Liver (tissue), 9 donors: ENCODE measurements around the gene PKHD1. TPM values are rescaled to one million over a fixed set of nuclear protein-coding genes. Genes with fewer than 3 reads are reported as not detected.

Experiments
- DNase-seq: peaks from one replicate; pipeline ENCODE4 v3.0.0-alpha.2; 2017; ENCODE audit warnings: low spot score
- H3K27ac ChIP-seq, 2 donors: one replicate each; pipeline ENCODE4 v1.7.0; 2013; ENCODE audit warnings: inconsistent platforms in 2 of 2, low read length in 2 of 2, control low read depth in 1 of 2, low read depth in 1 of 2, mild to moderate bottlenecking in 1 of 2
- H3K27me3 ChIP-seq, 4 donors: one replicate each; pipeline versions ENCODE4 v1.6.1 to v1.7.0; 2013; ENCODE audit warnings: low read length in 3 of 4, inconsistent platforms in 1 of 4, mild to moderate bottlenecking in 1 of 4, moderate library complexity in 1 of 4; ENCODE audit not compliant: control insufficient read depth in 4 of 4, insufficient read depth in 4 of 4
- H3K36me3 ChIP-seq, 4 donors: one replicate each; pipeline versions ENCODE4 v1.6.1 to v1.7.0; 2013; ENCODE audit warnings: low read length in 3 of 4, mild to moderate bottlenecking in 3 of 4, low read depth in 1 of 4, moderate library complexity in 1 of 4; ENCODE audit not compliant: control insufficient read depth in 4 of 4, insufficient read depth in 3 of 4
- H3K4me1 ChIP-seq, 4 donors: one replicate each; pipeline versions ENCODE4 v1.6.1 to v1.7.0; 2013; ENCODE audit warnings: low read length in 3 of 4, mild to moderate bottlenecking in 3 of 4, moderate library complexity in 1 of 4; ENCODE audit not compliant: control insufficient read depth in 4 of 4, insufficient read depth in 4 of 4
- H3K4me3 ChIP-seq, 3 donors: one replicate each; pipeline versions ENCODE4 v1.6.1 to v1.7.0; 2013; ENCODE audit warnings: low read length in 3 of 3, control low read depth in 1 of 3, low read depth in 1 of 3, mild to moderate bottlenecking in 1 of 3
- H3K9ac ChIP-seq, 2 donors: one replicate each; pipeline ENCODE4 v1.7.0; 2013; ENCODE audit warnings: low read length in 2 of 2, mild to moderate bottlenecking in 2 of 2, moderate library complexity in 2 of 2, control low read depth in 1 of 2, low read depth in 1 of 2
- H3K9me3 ChIP-seq, 4 donors: one replicate each; pipeline versions ENCODE4 v1.6.1 to v1.7.0; 2013; ENCODE audit warnings: low read length in 3 of 4; ENCODE audit not compliant: control insufficient read depth in 4 of 4
- EGR1 ChIP-seq, 2 donors: IDR thresholded peaks; 2 replicates each; pipeline ENCODE4 v1.6.1; 2016 to 2018; ENCODE audit warnings: antibody characterized with exemption in 2 of 2, low read depth in 2 of 2
- FOXA1 ChIP-seq: IDR thresholded peaks from 2 replicates; pipeline ENCODE4 v1.6.1; 2016; ENCODE audit warnings: antibody characterized with exemption
- GABPA ChIP-seq, 2 donors: IDR thresholded peaks in 1 of 2; conservative IDR thresholded peaks in 1 of 2; 2 replicates each; pipeline ENCODE4 v1.6.1; 2016; ENCODE audit warnings: antibody characterized with exemption in 2 of 2, mild to moderate bottlenecking in 1 of 2, moderate library complexity in 1 of 2
- JUND ChIP-seq, 2 donors: IDR thresholded peaks; 2 replicates each; pipeline ENCODE4 v1.6.1; 2016; ENCODE audit warnings: antibody characterized with exemption in 2 of 2
- NR2F2 ChIP-seq: IDR thresholded peaks from 2 replicates; pipeline ENCODE4 v1.6.1; 2016; ENCODE audit warnings: antibody characterized with exemption
- RAD21 ChIP-seq, 2 donors: IDR thresholded peaks; 2 replicates each; pipeline ENCODE4 v1.6.1; 2016; ENCODE audit warnings: antibody characterized with exemption in 2 of 2, mild to moderate bottlenecking in 2 of 2
- SP1 ChIP-seq: IDR thresholded peaks from 2 replicates; pipeline ENCODE4 v1.6.1; 2018; ENCODE audit warnings: antibody characterized with exemption, mild to moderate bottlenecking
- YY1 ChIP-seq: IDR thresholded peaks from 2 replicates; pipeline ENCODE4 v1.6.1; 2016; ENCODE audit warnings: antibody characterized with exemption, mild to moderate bottlenecking
- whole genome bisulfite sequencing: extraction: QIAGEN DNeasy Blood & Tissue Kit; methylation state at CpG from one replicate; pipeline ENCODE4 v1.1.7; 2013; 5-methylcytosine and 5-hydroxymethylcytosine counted together
- polyA plus RNA-seq, 2 donors: library from polyadenylated mRNA; stranded (reverse) in 1 of 2; unstranded in 1 of 2; fragments of 200-250 nt in 1 of 2; fragments of >200 nt in 1 of 2; fragmentation: Nextera tagmentation in 1 of 2; extraction: Ambion mirVana in 1 of 2; gene quantifications; one replicate each; pipeline versions ENCODE4 v1.2.1 to v1.2.3, GENCODE V29; 2013 to 2015
- total RNA-seq, 2 donors: library from RNA; depleted of rRNA; stranded (reverse); fragments of >200 nt; gene quantifications; one replicate each; pipeline ENCODE4 v1.2.3, GENCODE V29; 2014
- TF ChIP-seq, protein P1 (sequence below): IDR thresholded peaks from 2 replicates; pipeline ENCODE4 v1.6.1; 2016; ENCODE audit warnings: antibody characterized with exemption
- TF ChIP-seq, protein P2 (sequence below): IDR thresholded peaks from 2 replicates; pipeline ENCODE4 v1.6.1; 2016; ENCODE audit warnings: antibody characterized with exemption
- TF ChIP-seq, protein P3 (sequence below): IDR thresholded peaks from 2 replicates; pipeline ENCODE4 v1.6.1; 2016; ENCODE audit warnings: antibody characterized with exemption, mild to moderate bottlenecking
- TF ChIP-seq, protein P4 (sequence below): fragments of 150-350 bp; IDR thresholded peaks from 2 replicates; pipeline ENCODE4 v1.5.1; 2017; ENCODE audit warnings: improper control_type of control experiment, low read depth, low read length; ENCODE audit not compliant: missing input control
- donor health status: healthy.
- donor health status: healthy.
- donor health status: healthy.
- donor health status: healthy.
- donor health status: healthy.

Gene PKHD1
- total and polyA plus RNA-seq, 4 donors: 0.45 to 10.6 (median 3.2) TPM

DNA sequence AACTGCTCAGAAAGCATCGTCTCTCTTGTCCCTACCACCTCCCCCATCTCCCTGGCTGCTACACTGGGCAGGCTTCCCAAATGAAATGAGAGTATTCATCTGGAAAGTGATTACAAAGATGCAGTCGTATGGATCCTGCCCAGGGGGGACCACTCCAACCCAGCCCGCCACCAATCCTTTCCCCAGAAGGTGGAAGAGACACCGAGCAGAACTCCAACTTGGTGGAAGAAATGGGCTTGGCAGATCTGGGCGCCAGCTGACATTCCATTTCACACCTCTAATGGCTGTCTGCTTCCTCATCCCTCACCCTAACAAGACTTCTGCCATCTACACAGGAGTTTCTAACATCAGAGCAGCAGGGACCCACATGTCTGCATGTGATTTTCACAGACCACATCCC lies 12.7 kb downstream of the PKHD1 start:
- Histone ChIP-seq H3K4me1 (peaks cover 0 to 16% (median 2%) of the 10 kb centered on the region in 4 donors), H3K27me3 (no peaks in the 10 kb centered on the region), H3K9ac (no peak overlapping the region), H3K36me3 (peaks cover 0 to 8% (median 1%) of the 10 kb centered on the region in 4 donors), H3K9me3 (no peaks in the 10 kb centered on the region), H3K27ac (no peak overlapping the region), H3K4me3 (no peak overlapping the region)
- WGBS: 91% methylated on average over 5 of the region's 5 CpGs
- TF ChIP-seq, protein P1, sequence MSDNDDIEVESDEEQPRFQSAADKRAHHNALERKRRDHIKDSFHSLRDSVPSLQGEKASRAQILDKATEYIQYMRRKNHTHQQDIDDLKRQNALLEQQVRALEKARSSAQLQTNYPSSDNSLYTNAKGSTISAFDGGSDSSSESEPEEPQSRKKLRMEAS: no peak
- TF ChIP-seq EGR1 (IDR thresholded peaks at IDR 0.05; ENCODE audit: low read depth in 2 of 2): no peak
- no peak for TF ChIP-seq FOXA1
- TF ChIP-seq, protein P2, sequence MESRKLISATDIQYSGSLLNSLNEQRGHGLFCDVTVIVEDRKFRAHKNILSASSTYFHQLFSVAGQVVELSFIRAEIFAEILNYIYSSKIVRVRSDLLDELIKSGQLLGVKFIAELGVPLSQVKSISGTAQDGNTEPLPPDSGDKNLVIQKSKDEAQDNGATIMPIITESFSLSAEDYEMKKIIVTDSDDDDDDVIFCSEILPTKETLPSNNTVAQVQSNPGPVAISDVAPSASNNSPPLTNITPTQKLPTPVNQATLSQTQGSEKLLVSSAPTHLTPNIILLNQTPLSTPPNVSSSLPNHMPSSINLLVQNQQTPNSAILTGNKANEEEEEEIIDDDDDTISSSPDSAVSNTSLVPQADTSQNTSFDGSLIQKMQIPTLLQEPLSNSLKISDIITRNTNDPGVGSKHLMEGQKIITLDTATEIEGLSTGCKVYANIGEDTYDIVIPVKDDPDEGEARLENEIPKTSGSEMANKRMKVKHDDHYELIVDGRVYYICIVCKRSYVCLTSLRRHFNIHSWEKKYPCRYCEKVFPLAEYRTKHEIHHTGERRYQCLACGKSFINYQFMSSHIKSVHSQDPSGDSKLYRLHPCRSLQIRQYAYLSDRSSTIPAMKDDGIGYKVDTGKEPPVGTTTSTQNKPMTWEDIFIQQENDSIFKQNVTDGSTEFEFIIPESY: no peak
- TF ChIP-seq SP1: no peak
- TF ChIP-seq, protein P3, sequence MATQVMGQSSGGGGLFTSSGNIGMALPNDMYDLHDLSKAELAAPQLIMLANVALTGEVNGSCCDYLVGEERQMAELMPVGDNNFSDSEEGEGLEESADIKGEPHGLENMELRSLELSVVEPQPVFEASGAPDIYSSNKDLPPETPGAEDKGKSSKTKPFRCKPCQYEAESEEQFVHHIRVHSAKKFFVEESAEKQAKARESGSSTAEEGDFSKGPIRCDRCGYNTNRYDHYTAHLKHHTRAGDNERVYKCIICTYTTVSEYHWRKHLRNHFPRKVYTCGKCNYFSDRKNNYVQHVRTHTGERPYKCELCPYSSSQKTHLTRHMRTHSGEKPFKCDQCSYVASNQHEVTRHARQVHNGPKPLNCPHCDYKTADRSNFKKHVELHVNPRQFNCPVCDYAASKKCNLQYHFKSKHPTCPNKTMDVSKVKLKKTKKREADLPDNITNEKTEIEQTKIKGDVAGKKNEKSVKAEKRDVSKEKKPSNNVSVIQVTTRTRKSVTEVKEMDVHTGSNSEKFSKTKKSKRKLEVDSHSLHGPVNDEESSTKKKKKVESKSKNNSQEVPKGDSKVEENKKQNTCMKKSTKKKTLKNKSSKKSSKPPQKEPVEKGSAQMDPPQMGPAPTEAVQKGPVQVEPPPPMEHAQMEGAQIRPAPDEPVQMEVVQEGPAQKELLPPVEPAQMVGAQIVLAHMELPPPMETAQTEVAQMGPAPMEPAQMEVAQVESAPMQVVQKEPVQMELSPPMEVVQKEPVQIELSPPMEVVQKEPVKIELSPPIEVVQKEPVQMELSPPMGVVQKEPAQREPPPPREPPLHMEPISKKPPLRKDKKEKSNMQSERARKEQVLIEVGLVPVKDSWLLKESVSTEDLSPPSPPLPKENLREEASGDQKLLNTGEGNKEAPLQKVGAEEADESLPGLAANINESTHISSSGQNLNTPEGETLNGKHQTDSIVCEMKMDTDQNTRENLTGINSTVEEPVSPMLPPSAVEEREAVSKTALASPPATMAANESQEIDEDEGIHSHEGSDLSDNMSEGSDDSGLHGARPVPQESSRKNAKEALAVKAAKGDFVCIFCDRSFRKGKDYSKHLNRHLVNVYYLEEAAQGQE: no peak
- TF ChIP-seq YY1: no peak
- DNase-seq: no peak

DNA sequence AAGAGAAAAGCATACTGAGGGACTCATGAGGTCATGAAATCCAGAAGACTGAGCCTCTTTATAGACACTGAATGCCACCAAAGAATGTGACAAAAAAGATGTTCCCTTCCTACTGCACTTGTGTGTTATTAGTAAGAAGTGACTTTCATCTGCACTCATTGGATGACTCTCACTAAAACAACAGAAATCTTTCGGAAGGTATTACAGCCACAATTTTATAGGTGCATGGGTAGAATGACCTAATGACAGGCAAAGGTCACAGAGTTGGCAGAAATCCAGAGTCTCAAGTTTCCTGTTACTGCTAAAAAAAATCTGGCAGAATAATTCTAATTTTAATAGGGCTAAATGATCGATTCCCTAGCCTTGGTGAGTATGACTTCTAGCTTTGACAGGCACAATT lies 13.3 kb downstream of the PKHD1 start:
- H3K4me1 ChIP-seq: peaks cover 0 to 16% (median 2%) of the 10 kb centered on the region in 4 donors
- H3K36me3 ChIP-seq: peaks cover 0 to 7% (median 1%) of the 10 kb centered on the region in 4 donors
- TF ChIP-seq YY1 (no peak), FOXA1 (no peak), JUND (IDR thresholded peaks at IDR 0.05) (no peak), NR2F2 (peak; percentile 75), SP1 (no peak), GABPA (IDR thresholded peaks at IDR 0.05 in 1 of 2, conservative IDR thresholded peaks at IDR 0.05 in 1 of 2) (no peak), RAD21 (IDR thresholded peaks at IDR 0.05) (no peak)
- TF ChIP-seq, protein P4, sequence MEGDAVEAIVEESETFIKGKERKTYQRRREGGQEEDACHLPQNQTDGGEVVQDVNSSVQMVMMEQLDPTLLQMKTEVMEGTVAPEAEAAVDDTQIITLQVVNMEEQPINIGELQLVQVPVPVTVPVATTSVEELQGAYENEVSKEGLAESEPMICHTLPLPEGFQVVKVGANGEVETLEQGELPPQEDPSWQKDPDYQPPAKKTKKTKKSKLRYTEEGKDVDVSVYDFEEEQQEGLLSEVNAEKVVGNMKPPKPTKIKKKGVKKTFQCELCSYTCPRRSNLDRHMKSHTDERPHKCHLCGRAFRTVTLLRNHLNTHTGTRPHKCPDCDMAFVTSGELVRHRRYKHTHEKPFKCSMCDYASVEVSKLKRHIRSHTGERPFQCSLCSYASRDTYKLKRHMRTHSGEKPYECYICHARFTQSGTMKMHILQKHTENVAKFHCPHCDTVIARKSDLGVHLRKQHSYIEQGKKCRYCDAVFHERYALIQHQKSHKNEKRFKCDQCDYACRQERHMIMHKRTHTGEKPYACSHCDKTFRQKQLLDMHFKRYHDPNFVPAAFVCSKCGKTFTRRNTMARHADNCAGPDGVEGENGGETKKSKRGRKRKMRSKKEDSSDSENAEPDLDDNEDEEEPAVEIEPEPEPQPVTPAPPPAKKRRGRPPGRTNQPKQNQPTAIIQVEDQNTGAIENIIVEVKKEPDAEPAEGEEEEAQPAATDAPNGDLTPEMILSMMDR: no peak
- TF ChIP-seq, protein P1: no peak
- WGBS: 56% methylated on average over 2 of the region's 2 CpGs
- no peak for DNase-seq
- H3K9me3 ChIP-seq: no peaks in the 10 kb centered on the region
- no peak overlapping the region for H3K27ac ChIP-seq
- H3K9ac ChIP-seq: no peak overlapping the region
- no peaks in the 10 kb centered on the region for H3K27me3 ChIP-seq
- H3K4me3 ChIP-seq: no peak overlapping the region
